GM18867 (cell line): ENCODE measurements around the gene CARMIL1.
"Not testable (repeated sequence)": the region's sequence is repeated elsewhere in the genome, so short reads cannot be mapped to it uniquely, and the experiment has no call there.

Source experiments
- ATAC-seq: cut with Tn5 transposase; IDR thresholded peaks from one replicate; pipeline ENCODE4 v1.9.1; 2021; ENCODE audit warnings: mild to moderate bottlenecking, moderate library complexity; ENCODE audit not compliant: unreplicated experiment

CARMIL1 gene

GRCh38 chr6:25365154-25365553 is 86.0 kb downstream of the CARMIL1 start:
- no peak for ATAC-seq

DNA sequence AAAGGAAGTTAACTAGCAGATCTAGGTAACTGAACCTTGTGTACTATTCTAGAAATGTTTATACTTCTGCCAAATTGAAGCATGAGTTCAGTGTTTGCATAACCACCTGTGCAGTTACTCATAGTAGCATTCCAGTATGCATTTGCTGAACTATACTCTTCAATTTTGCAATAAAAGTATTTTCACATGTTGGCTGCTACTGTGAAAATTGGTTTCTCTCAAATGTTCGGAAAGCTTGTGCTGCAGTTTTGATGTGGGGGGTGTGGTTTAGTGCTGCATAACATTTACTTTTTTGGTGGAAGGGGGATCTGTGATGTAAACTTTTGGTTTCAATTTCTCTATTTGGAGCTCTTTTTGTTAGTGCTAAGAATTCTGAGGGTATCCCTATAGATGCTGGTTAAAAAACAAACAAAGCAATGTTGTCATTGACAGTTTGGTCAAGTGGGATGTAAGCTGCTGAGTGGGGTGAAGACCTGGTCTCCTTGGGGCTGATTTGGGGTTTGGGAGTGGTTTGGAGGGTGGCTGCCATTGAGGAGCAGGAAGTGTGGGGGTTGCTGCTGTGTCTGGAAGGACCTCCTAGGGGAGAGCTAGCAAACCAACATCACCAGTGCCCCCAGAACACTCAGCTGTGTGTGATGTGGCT is 87.8 kb downstream of the CARMIL1 start:
- peak; percentile 38 for ATAC-seq

GRCh38 chr6:25369036-25369432 is 89.9 kb downstream of the CARMIL1 start:
- ATAC-seq: no peak

DNA sequence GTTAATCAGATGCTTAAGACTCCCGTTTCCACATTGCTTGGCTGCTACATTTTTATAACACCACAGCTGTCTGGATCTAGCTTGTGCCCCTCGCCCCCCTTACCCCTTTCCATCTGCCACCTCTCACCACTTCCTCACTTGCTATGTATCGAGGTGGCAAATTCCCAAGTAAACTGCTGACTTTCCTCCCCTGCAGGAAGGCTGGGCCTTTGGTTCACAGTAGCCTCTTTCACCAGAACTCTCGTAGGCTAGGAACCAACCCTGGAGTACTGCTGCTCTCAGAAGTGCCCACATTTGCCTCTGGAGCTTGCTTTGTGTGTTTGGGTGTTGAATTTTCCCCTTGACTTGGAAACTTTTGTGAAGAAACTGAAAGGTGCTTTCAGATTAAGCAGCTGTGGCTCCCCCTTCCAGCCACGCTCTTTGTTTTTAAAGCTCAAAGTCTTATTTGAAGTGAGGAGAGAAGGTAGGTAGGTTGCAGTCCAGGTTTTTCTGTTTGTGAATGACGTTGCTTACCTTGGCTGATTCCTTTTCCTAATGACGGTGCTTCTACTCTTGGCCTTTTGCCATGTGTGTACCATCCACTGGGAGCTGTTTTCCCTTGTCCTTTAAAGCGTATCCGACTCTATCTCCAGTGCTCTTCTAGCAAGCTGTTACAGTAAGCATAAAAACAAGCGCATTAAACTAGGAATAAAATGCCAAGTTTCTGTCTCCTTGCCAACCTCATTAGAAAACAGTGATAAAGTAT is 90.4 kb downstream of the CARMIL1 start:
- ATAC-seq: no peak

DNA sequence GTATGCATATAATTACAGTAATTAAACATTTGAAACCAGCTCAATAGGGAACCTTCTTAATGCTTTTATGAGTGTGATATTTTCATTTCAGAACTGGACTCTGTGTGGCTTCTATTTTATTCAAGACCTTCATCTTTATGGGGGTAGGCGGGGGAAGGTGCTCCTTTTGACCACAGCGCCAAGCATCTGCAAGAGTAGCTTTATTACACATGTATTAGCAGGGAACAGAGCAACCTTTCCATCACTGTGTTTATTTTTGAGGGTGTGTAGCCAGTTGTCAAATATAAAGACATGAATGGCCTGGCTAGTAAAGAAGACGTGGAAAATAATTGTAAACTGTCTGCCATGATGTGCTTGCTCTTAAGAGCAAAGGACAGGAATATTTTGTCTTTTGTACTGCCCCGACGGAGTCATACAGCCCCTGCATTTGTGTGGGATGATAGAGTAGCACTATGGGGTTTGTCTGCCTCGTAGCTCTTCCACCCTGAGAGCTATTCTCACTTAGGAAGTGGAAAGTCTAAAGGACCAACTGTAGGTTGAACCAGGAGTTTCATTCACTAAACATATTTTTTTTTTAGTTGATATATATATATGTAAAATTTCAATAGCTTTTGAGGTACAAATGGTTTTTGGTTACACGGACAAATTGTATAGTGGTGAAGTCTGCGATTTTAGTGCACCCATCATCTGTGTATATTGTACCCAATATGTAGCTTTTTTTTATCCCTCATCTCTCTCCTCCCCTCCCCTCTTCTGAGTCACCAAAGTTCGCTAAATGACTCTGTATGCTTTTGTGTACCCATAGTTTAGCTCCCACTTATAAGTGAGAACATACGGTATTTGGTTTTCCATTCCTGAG is 91.2 kb downstream of the CARMIL1 start:
- no peak for ATAC-seq

DNA sequence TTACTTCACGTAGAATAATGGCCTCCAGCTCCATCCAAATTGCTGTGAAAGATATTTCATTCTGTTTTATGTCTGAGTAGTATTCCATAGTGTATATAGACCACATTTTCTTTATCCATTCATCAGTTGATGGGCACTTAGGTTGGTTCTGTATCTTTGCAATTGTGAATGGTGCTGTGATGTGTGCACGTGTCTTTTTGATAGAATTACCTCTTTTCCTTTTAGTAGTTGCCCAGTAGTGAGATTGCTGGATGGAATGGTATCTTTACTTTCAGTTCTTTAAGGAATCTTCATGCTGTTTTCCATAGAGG is 91.8 kb downstream of the CARMIL1 start:
- no peak for ATAC-seq

- no peak for ATAC-seq
Observed at GRCh38 chr6:25375125-25375524, 96.0 kb downstream of the CARMIL1 start.

- ATAC-seq: no peak
Observed at GRCh38 chr6:25377664-25378063, 98.5 kb downstream of the CARMIL1 start.

DNA sequence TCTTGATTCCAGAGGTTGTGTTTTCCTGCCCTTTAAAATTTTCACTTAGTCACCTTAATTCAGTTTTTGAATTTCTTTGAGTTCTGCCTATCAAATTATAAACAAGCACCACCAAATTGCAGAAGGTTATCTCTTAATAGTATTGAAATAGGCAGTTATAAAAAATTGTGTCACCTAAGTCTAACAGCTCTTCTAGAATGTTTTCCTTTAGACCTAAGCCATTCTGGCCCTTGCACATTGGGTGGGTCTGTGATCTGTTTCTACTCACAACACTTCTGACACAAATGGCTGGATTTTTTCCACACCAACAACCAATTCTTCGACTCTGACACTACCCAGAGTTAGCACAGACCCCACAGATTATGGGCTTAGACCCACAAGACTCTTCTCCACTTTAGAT is 101.9 kb downstream of the CARMIL1 start:
- ATAC-seq: no peak

DNA sequence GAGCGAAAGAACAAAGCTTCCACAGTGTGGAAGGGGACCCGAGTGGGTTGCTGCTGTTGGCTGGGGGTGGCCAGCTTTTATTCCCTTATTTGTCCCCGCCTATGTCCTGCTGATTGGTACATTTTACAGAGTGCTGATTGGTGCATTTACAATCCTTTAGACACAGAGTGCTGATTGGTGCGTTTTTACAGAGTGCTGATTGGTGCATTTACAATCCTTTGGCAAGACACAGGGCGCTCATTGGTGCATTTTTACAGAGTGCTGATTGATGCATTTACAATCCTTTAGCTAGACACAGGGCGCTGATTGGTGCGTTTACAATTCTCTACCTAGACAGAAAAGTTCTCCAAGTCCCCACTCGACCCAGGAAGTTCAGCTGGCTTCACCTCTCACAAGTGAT is 103.3 kb downstream of the CARMIL1 start:
- not testable (repeated sequence) for ATAC-seq

GRCh38 chr6:25384234-25384633 is 105.1 kb downstream of the CARMIL1 start:
- no peak for ATAC-seq

- ATAC-seq: no peak
Observed at GRCh38 chr6:25384967-25385366, 105.8 kb downstream of the CARMIL1 start.

DNA sequence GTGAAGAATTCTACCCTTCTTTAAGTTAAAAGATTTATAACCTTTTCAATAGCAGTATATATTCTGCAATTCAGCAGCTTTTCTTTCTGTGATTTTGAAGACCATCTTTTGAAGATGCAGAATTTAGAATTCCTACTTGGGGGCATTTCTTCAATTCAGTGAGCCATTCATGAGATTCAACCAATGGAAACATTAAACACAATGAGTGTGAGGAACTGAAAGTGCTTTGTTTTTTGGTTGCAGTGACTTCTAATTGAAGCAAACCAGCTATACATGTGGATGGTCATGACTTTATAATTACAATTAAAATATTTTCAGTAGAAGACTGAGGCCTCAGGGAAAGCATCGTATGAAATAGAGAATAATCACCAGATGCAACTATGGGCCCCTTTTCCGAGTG is 108.3 kb downstream of the CARMIL1 start:
- ATAC-seq: no peak

- ATAC-seq: no peak
Observed at GRCh38 chr6:25387911-25388310, 108.7 kb downstream of the CARMIL1 start.

GRCh38 chr6:25388776-25389175 is 109.6 kb downstream of the CARMIL1 start:
- no peak for ATAC-seq

GRCh38 chr6:25389471-25389870 is 110.3 kb downstream of the CARMIL1 start:
- ATAC-seq: no peak

GRCh38 chr6:25392372-25392771 is 113.2 kb downstream of the CARMIL1 start:
- ATAC-seq: no peak

GRCh38 chr6:25395731-25396130 is 116.6 kb downstream of the CARMIL1 start:
- no peak for ATAC-seq

DNA sequence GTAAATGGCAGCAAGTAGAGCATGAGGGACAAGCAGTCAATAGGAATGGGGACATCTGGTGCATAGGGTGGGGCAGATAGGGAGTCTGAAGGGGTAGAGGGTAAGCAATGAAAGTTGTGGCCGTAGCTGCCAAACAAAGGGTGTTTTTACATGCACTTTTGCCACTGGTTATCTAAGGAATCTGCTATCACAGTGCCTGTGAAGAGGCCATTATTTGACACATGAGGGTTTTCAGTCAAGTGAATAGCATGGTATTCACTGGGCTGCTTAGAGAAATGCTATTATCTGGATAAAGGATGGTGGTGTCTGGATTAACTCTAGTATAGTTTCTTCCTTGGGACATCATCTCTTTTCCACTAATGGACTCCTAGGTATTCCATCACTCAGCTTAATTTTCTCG is 118.2 kb downstream of the CARMIL1 start:
- no peak for ATAC-seq

DNA sequence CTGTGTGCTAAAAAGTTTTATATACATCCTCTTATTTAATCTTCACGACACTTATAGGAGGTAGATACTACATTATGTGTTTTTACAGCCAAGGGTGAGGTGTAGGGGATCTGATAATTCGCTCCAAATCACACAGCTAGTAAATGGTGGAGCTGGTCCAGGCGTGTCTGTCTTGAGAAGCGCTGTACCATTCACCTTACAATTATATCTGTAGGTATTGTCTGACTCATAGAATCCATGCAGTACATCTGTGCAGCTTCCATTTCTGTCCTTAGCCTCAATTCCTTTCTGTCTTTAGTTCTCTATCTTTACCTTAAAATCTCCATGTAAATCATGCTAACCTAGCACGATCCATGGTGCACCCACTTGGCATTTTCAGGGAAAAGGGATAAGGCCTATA is 120.7 kb downstream of the CARMIL1 start:
- ATAC-seq: no peak

DNA sequence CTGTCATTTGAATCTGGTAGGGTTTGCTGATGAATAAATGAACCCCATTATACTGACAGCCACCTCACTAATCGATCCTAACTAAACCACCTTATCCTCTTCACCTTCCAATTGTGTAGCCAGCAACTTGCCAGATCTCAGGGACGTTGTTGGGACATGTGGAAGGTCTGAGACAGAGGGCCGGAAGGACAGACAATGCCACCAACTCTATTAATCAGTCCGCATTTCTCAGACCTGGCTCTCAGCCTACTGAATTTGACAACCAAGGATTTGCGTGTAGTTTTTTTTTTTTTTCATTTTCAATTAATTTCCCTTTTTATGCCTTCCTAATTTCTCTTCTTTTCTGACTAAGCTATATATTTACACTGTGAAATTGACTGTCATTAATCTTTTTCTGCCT is 122.5 kb downstream of the CARMIL1 start:
- no peak for ATAC-seq

DNA sequence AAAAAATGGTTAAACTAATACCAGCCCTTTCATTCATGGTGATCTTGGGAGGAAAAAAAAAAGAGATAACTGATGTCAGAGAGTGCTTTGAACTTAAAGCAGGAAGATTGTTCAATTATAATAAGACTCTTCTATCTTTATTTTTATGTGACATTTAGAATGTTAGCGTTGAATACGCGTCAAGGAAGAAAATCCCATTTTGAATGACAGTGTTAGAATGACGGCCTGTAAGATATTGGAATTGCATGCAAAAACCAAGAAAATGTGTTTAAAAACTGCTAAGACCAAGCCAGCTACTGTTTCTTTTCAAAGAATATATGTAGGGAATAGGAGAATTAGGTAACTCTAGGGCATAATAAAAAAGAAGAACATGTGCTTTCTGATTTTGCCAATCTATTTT is 123.0 kb downstream of the CARMIL1 start:
- ATAC-seq: no peak
